Activated T-cell treated with anti-CD3 and anti-CD28 coated beads, Interleukin-2, amount 50 U/mL, for 24 hours (primary cell): ENCODE data around the gene SARS1.
"Not testable (repeated sequence)": the region's sequence is repeated elsewhere in the genome, so short reads cannot be mapped to it uniquely, and the experiment has no call there.

ENCODE experiments used
- DNase-seq: peaks from one replicate; pipeline ENCODE4 v3.0.0-alpha.2; 2020
- H3K27ac Mint-ChIP-seq: 2 replicates; pipeline ENCODE4 v1.8.0; 2020; ENCODE audit warnings: mild to moderate bottlenecking, mixed read lengths
- H3K27me3 Mint-ChIP-seq: 2 replicates; pipeline ENCODE4 v1.8.0; 2020; ENCODE audit warnings: mixed read lengths
- H3K36me3 Mint-ChIP-seq: 2 replicates; pipeline ENCODE4 v1.8.0; 2020; ENCODE audit warnings: low read depth, mixed read lengths
- H3K4me1 Mint-ChIP-seq: 2 replicates; pipeline ENCODE4 v1.8.0; 2020; ENCODE audit warnings: low read depth, mixed read lengths
- H3K4me3 Mint-ChIP-seq: 2 replicates; pipeline ENCODE4 v1.8.0; 2020; ENCODE audit warnings: mild to moderate bottlenecking, moderate library complexity, mixed read lengths
- H3K9me3 Mint-ChIP-seq: 2 replicates; pipeline ENCODE4 v1.8.0; 2020; ENCODE audit warnings: mixed read lengths

Gene SARS1, protein sequence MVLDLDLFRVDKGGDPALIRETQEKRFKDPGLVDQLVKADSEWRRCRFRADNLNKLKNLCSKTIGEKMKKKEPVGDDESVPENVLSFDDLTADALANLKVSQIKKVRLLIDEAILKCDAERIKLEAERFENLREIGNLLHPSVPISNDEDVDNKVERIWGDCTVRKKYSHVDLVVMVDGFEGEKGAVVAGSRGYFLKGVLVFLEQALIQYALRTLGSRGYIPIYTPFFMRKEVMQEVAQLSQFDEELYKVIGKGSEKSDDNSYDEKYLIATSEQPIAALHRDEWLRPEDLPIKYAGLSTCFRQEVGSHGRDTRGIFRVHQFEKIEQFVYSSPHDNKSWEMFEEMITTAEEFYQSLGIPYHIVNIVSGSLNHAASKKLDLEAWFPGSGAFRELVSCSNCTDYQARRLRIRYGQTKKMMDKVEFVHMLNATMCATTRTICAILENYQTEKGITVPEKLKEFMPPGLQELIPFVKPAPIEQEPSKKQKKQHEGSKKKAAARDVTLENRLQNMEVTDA

GRCh38 chr1:109213824-109214693, at the start of gene SARS1:
SARS1 (plus strand) TSS chr1:109213918; CDS start chr1:109213993, 75 bp downstream.
- H3K4me1 Mint-ChIP-seq, result peaks cover 36% of the 10 kb centered on the region
- H3K36me3 Mint-ChIP-seq, result peaks cover 50% of the 10 kb centered on the region
- H3K4me3 Mint-ChIP-seq, result peak within 1 kb of the TSS; percentile 99
- H3K27me3 Mint-ChIP-seq, result no peaks in the 10 kb centered on the region
- H3K27ac Mint-ChIP-seq, result peak within 1 kb of the TSS; percentile 96
- H3K9me3 Mint-ChIP-seq, result no peaks in the 10 kb centered on the region
- DNase-seq, result peak; percentile 88

DNA sequence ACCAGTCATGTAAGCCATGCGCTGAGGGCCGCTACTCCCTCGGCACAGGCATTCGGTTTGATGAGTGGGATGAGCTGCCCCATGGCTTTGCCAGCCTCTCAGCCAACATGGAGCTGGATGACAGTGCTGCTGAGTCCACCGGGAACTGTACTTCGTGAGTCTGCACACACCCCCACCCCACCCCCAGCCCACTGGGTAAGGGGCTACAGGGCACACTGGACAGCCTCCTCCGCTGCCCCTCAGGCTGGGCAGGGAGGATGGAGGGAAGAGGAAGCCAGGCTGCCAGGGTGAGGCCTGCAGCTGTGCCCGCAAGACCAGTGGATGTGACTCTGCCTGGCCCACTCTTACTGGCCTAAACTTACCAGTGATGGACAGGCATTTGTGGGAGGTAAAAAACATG, 49.2 kb upstream of the SARS1 start:
- peaks cover 22% of the 10 kb centered on the region for H3K4me1 Mint-ChIP-seq
- DNase-seq, result no peak
- no peaks in the 10 kb centered on the region for H3K27me3 Mint-ChIP-seq
- H3K4me3 Mint-ChIP-seq, result no peak overlapping the region
- no peaks in the 10 kb centered on the region for H3K9me3 Mint-ChIP-seq
- peaks cover 3% of the 10 kb centered on the region for H3K36me3 Mint-ChIP-seq
- no peak overlapping the region for H3K27ac Mint-ChIP-seq

GRCh38 chr1:109167001-109167506, 46.7 kb upstream of the SARS1 start:
- Mint-ChIP-seq H3K27me3 (no peaks in the 10 kb centered on the region), H3K27ac (no peak overlapping the region), H3K4me3 (no peak overlapping the region), H3K36me3 (peaks cover 9% of the 10 kb centered on the region), H3K4me1 (peaks cover 15% of the 10 kb centered on the region), H3K9me3 (no peaks in the 10 kb centered on the region)
- no peak for DNase-seq

GRCh38 chr1:109170035-109170764, 43.5 kb upstream of the SARS1 start:
- H3K4me1 Mint-ChIP-seq, result no peaks in the 10 kb centered on the region
- H3K27ac Mint-ChIP-seq, result no peak overlapping the region
- no peak overlapping the region for H3K4me3 Mint-ChIP-seq
- H3K27me3 Mint-ChIP-seq, result no peaks in the 10 kb centered on the region
- no peak for DNase-seq
- H3K9me3 Mint-ChIP-seq, result no peaks in the 10 kb centered on the region
- H3K36me3 Mint-ChIP-seq, result peaks cover 9% of the 10 kb centered on the region

DNA sequence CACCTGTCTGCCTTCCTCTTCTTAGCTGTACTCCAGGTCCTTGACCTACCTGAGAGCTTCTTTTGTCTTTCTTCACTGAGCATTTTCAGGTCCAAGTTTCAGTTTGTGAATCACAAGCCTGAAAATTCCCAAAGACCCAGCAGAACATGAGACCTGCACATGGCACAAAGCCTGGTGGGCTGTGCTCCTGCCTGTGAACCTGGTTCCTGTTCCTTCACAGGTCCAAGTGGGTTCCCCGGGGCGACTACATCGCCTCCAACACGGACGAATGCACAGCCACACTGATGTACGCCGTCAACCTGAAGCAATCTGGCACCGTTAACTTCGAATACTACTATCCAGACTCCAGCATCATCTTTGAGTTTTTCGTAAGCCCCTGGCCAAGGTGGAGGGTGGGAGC, 42.1 kb upstream of the SARS1 start:
- no peaks in the 10 kb centered on the region for H3K9me3 Mint-ChIP-seq
- H3K27me3 Mint-ChIP-seq, result no peaks in the 10 kb centered on the region
- H3K36me3 Mint-ChIP-seq, result peaks cover 15% of the 10 kb centered on the region
- H3K27ac Mint-ChIP-seq, result no peak overlapping the region
- H3K4me1 Mint-ChIP-seq, result no peaks in the 10 kb centered on the region
- DNase-seq, result no peak
- H3K4me3 Mint-ChIP-seq, result no peak overlapping the region

- not testable (repeated sequence) for H3K4me1 Mint-ChIP-seq, H3K27ac Mint-ChIP-seq, DNase-seq, H3K4me3 Mint-ChIP-seq, H3K9me3 Mint-ChIP-seq, H3K27me3 Mint-ChIP-seq
- H3K36me3 Mint-ChIP-seq, result peaks cover 12% of the 10 kb centered on the region
Observed at GRCh38 chr1:109176349-109176748, 37.4 kb upstream of the SARS1 start.

- not testable (repeated sequence) for H3K36me3 Mint-ChIP-seq, H3K27me3 Mint-ChIP-seq, H3K4me1 Mint-ChIP-seq, DNase-seq, H3K27ac Mint-ChIP-seq, H3K9me3 Mint-ChIP-seq, H3K4me3 Mint-ChIP-seq
Observed at GRCh38 chr1:109180715-109181084, 33.0 kb upstream of the SARS1 start.

- no peaks in the 10 kb centered on the region for H3K9me3 Mint-ChIP-seq
- no peak overlapping the region for H3K27ac Mint-ChIP-seq
- DNase-seq, result no peak
- H3K27me3 Mint-ChIP-seq, result no peaks in the 10 kb centered on the region
- no peaks in the 10 kb centered on the region for H3K4me1 Mint-ChIP-seq
- peaks cover 1% of the 10 kb centered on the region for H3K36me3 Mint-ChIP-seq
- no peak overlapping the region for H3K4me3 Mint-ChIP-seq
Observed at GRCh38 chr1:109181085-109181806, 32.5 kb upstream of the SARS1 start.

GRCh38 chr1:109181807-109182163, 31.9 kb upstream of the SARS1 start:
- Mint-ChIP-seq H3K4me1 (no peaks in the 10 kb centered on the region), H3K27me3 (no peaks in the 10 kb centered on the region), H3K4me3 (no peak overlapping the region), H3K36me3 (no peaks in the 10 kb centered on the region), H3K9me3 (no peaks in the 10 kb centered on the region), H3K27ac (no peak overlapping the region)
- no peak for DNase-seq

DNA sequence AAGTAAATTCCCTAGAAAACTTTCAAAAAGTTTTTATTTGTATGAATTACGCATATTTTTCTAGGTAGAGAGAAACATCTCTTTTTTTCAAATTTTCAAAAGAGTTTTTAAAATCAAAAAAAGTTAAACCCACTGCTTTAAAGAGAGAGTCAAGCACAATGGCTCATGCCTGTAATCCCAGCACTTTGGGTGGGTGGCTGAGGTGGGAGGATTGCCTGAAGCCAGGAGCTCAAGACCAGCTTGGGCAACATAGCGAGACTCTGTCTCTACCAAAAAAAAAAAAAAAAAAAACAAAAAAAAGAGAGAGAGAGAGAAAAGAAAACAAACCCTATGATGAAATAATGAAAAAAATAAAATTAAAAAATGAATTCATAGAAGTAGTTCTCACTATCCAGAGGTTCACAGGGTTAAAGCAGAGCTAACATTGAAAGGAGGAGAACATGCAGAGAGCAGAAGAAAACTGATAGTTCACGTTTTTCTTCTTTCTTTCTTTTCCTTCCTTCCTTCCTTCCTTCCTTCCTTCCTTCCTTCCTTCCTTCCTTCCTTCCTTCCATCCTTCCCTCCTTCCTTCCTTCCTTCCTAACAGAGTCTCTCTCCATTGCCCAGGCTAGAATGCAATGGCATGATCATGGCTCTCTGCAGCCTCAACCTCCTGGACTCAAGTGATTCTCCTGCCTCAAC, 30.5 kb upstream of the SARS1 start:
- H3K36me3 Mint-ChIP-seq, result no peaks in the 10 kb centered on the region
- H3K9me3 Mint-ChIP-seq, result no peaks in the 10 kb centered on the region
- no peak for DNase-seq
- H3K4me1 Mint-ChIP-seq, result no peaks in the 10 kb centered on the region
- no peak overlapping the region for H3K27ac Mint-ChIP-seq
- H3K4me3 Mint-ChIP-seq, result no peak overlapping the region
- no peaks in the 10 kb centered on the region for H3K27me3 Mint-ChIP-seq

GRCh38 chr1:109184687-109185086, 29.0 kb upstream of the SARS1 start:
- Mint-ChIP-seq H3K4me1 (peaks cover 2% of the 10 kb centered on the region), H3K36me3 (no peaks in the 10 kb centered on the region), H3K27me3 (no peaks in the 10 kb centered on the region), H3K4me3 (no peak overlapping the region), H3K9me3 (no peaks in the 10 kb centered on the region), H3K27ac (no peak overlapping the region)
- no peak for DNase-seq

- H3K27me3 Mint-ChIP-seq, result no peaks in the 10 kb centered on the region
- no peaks in the 10 kb centered on the region for H3K36me3 Mint-ChIP-seq
- H3K4me1 Mint-ChIP-seq, result peaks cover 2% of the 10 kb centered on the region
- no peak overlapping the region for H3K27ac Mint-ChIP-seq
- H3K9me3 Mint-ChIP-seq, result no peaks in the 10 kb centered on the region
- H3K4me3 Mint-ChIP-seq, result no peak overlapping the region
- DNase-seq, result no peak
Observed at GRCh38 chr1:109185357-109185756, 28.4 kb upstream of the SARS1 start.

DNA sequence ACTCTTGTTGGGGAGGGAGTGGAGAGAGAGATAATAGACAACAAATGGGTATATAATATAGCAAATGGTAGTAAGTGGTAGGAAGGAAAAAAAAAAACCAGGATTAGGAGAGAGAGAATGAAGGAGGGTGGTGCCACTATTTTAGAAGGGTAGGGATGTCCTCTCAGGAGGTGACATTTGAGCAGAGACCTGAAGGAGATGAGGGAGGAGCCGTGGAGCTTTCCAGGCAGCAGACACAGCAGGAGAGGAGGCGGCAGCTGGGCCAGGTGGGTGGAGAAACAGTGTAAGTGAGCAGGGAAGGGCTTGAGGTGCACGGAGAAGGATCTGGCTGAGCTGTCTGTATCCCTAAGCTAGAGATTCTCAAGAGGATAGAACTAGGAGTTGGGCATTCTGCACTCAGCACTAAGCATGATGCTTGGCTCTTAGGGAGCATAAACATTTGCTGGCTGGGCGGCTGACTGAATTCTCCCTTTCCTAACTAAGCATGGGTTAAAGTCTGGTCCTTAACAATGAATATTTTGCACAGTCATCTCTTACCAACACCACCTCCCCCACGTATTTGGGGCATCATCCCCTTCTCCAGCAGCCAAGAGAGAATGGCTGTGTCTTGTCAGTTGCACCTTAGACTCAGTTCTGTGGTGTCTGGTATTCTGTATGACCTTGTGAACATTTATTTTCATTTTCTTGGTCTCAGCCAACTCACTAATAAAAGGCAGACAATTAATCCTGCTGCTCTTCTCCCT, 27.6 kb upstream of the SARS1 start:
- Mint-ChIP-seq H3K4me1 (peaks cover 2% of the 10 kb centered on the region), H3K9me3 (no peaks in the 10 kb centered on the region), H3K36me3 (no peaks in the 10 kb centered on the region), H3K27me3 (no peaks in the 10 kb centered on the region), H3K4me3 (no peak overlapping the region), H3K27ac (no peak overlapping the region)
- no peak for DNase-seq
